Inflammatory macrophage (primary cell): ENCODE measurements around the gene DGKZ.

Source experiments
- DNase-seq, 2 donors: peaks; one replicate each; pipeline ENCODE4 v3.0.0-alpha.2; 2020 to 2022

The DGKZ gene

DNA sequence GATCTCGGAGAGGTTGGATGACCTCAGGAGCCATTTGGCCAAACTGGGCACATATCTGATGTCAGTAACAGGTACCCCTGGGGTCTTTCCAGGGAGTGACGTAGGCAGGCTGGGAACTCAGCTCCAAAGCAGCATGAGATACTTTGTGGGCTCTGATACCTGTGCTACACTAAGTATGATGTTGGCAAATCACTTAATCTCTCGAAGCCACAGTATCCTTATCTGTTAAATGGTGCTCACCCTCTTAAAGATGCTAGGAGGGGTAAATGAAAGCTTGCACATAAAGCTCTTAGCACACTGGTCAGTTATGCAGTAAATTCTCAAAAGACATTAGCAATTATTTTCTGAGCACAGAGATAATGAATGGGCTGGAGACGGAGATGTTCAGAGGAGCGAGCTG lies 17.1 kb upstream of the DGKZ start:
- DNase-seq = no peak

DNA sequence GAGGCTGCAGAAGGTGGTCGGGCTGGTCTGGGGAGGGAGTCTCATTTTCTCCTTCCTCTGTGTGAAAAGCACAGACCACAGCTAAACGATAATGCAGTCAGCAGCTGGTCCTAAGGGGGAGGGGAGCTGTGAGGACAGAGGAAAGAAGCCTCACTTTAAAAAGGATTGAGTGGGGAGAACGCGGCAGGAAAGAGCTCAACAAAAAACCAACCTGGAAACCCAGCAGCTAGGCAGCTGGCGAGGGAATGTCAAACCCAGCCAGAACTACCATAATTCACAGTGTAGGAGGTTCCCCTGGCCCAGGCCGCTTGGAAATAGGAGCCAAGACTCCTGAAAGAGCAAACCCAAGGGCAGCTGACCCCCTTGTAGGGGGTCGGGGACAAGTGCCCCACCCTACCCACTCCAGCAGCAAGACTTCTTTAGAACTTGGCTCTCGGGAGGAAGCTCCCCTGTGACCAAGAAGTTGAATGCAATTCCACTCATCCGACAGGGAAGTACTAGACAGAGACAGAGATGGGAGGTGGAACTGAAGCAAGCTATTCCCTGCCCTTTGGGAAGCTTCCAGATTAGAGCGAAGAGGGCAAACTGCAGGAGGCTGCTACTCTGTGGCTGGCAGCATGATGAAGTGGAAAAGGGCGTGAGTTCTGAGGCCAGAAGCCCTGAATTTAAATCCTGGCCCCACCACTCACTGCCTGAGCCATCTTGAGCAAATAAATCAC lies 16.5 kb upstream of the DGKZ start:
- peak in 1 of 2 donors; percentile 37 for DNase-seq

- peak in 1 of 2 donors; percentile 30 for DNase-seq
Measured at GRCh38 chr11:46331282-46331984, 15.8 kb upstream of the DGKZ start.

DNA sequence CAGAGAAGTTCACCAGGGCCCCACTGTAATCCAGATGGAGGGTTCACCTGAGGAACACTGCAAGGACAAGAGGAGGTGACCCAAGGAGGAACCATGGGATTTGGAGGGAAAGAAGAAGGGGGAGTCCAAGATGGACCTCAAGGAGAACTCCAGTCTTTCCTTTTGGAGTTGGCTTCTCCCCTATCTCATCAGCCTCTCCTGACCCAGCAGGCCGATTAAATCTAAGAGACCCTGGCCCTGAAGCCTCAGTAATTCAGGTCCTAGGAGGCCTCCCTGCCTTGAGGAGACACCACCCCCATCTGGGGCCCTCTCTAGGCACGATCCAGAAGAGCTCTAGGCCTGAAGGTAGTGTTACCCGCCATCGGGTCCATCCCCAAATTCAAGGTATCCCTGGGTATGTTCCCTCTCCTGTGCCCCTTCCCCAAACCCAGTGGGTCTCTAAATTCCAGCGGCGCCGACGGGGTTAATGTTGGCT lies 15.1 kb upstream of the DGKZ start:
- DNase-seq = no peak

GRCh38 chr11:46332568-46333393 lies 14.5 kb upstream of the DGKZ start:
- no peak for DNase-seq

DNA sequence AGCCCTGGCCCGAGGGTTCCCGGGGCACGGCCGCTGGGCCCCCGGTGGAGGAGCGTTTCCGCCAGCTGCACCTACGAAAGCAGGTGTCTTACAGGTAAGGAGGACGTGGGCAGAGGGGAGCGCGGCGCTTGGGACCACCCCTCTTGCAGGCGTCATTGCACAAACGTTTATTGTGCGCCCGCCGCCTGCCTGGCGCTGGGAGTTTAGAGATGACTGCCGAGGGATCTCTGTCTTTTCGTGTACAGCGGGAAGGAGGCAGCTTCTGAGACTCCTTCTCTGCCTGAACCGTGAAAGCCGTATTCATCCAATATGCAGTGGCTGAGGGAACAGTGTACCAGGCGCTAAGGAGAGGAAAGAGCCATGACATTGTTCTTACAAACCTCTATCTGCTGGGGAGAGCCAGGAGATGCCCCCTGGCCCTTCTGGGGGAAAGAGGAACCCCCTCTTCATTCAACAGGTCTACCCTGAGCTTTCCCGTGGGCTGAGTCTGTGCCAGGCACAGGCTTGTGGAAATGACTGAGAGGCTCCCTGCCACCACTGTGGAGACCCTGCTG lies 13.8 kb upstream of the DGKZ start:
- DNase-seq = no peak

- no peak for DNase-seq
Measured at GRCh38 chr11:46334211-46334610, 13.1 kb upstream of the DGKZ start.

GRCh38 chr11:46335271-46335670 lies 12.0 kb upstream of the DGKZ start:
- DNase-seq = no peak

GRCh38 chr11:46335890-46336562 lies 11.2 kb upstream of the DGKZ start:
- no peak for DNase-seq

- DNase-seq = peak; percentile 90 to 94
Measured at GRCh38 chr11:46336563-46337180, 10.6 kb upstream of the DGKZ start.

GRCh38 chr11:46337626-46338345 lies 9.5 kb upstream of the DGKZ start:
- no peak for DNase-seq

DNA sequence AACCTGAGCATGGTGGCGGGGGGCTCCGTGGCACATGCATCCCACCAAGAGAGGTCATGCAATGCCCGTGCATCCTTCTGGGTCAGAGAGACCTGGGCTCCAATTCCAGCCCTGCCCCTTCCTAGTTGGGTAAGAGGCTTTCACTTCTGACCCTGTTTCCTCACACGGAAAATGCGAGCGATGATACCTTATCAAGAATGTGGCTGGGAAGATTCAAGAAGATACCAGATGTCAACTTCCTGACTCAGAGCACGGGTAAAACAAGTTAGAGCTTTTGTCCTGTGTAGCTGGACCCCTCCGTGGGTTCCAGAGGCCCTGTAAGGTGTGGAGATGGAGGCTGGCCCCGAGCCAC lies 8.7 kb upstream of the DGKZ start:
- DNase-seq = no peak

DNA sequence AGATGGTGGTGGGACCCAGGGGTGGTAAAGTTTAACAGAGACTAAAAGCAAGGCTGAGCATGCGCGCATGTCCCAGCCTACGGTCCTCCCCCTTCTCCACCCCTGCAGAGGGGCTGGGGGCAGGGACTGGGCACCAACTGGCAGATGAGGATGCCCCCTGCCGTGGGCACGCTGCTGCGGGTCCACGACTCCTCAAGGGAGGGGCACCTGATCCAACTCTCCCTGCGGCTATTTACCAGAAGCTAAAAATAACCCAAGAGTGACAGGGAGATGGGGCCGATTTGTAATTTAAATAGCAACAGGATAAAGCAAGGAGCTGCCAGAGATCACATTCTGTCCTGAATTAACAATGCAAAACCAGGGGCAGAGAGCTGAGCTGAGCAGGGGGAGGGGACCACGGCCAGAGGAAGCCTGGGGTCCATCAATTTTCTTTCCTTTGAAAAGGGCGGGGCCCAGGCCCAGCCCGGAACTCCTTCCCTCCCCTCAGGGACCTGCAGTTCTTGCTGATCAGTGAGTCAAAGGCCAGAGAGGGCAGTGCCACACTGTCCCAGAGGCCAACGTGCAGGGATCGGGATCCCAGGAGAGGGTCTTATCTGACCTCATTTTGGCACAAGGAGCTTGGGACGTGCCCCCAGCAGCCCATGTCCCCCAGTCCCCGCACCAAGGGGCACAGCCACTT lies 8.1 kb upstream of the DGKZ start:
- DNase-seq = no peak

- peak; percentile 83 to 88 for DNase-seq
Measured at GRCh38 chr11:46339816-46340215, 7.4 kb upstream of the DGKZ start.

DNA sequence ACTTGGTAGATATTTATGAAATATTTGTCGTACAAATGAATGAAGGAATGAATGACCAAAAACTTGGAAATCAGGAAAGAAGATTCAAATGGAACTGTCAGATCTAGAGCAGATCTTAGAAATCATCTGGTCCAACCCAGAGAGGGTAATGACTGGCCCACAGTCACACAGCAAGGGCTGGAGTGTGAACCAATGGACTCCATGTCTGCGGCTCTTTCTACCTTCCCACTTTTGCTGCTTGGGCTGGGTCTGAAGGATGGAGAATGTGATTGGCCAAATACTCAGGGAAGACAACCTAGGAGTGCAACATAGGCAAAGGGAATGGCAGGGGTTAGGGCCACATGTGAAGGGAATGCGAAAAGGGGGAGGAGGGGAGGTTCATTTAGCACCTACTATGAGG lies 5.8 kb upstream of the DGKZ start:
- no peak for DNase-seq

GRCh38 chr11:46342239-46342638 lies 5.0 kb upstream of the DGKZ start:
- peak; percentile 71 to 72 for DNase-seq

DNA sequence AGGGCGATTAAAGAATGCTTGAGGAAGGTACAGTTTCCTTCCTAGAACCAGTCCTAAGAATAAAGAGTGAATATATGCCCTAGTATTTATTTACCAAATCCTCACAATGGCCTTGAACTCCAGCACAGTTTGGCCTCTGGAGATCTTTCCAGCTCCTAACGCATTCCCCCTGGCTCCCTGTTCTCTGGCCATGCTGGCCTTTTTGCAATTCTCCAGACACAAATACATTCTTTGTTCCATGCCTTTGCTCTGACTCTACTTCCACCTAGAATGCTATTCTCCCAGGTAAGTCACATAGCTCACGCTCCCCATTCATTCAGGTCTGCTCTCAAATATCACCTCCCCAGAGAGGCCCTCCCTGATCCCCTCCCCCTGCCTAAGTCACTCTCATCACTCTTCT lies 3.7 kb upstream of the DGKZ start:
- DNase-seq = no peak

- peak; percentile 75 to 86 for DNase-seq
Measured at GRCh38 chr11:46345131-46345597, 2.1 kb upstream of the DGKZ start.

- peak; percentile 65 to 66 for DNase-seq
Measured at GRCh38 chr11:46345881-46346484, 1.3 kb upstream of the DGKZ start.

- no peak for DNase-seq
Measured at GRCh38 chr11:46347637-46348311, 511 bp downstream of the DGKZ start.
